NCI-H526 (cell line): Measurements from ENCODE around the gene ATP6V0E2.

Source experiments
- DNase-seq, 2 experiments: peaks; one replicate each; lab custom pipeline; 2025; lab: John Stamatoyannopoulos, UW

Gene ATP6V0E2

GRCh38 chr7:149838992-149839408, 34.8 kb upstream of the ATP6V0E2 start:
- DNase-seq, result peak in 1 of 2 experiments; percentile 51

- DNase-seq, result no peak
These were observed 33.8 kb upstream of the ATP6V0E2 start for GRCh38 chr7:149839933-149840332.

GRCh38 chr7:149843566-149843965, 30.2 kb upstream of the ATP6V0E2 start:
- no peak for DNase-seq

- no peak for DNase-seq
These were observed 29.3 kb upstream of the ATP6V0E2 start for GRCh38 chr7:149844445-149844844.

- no peak for DNase-seq
These were observed 28.4 kb upstream of the ATP6V0E2 start for GRCh38 chr7:149845257-149845980.

- no peak for DNase-seq
These were observed 27.7 kb upstream of the ATP6V0E2 start for GRCh38 chr7:149846021-149846420.

GRCh38 chr7:149846436-149847046, 27.2 kb upstream of the ATP6V0E2 start:
- DNase-seq, result no peak

- no peak for DNase-seq
These were observed 24.6 kb upstream of the ATP6V0E2 start for GRCh38 chr7:149849174-149849573.

- DNase-seq, result no peak
These were observed 23.7 kb upstream of the ATP6V0E2 start for GRCh38 chr7:149850007-149850594.

- no peak for DNase-seq
These were observed 23.1 kb upstream of the ATP6V0E2 start for GRCh38 chr7:149850716-149851115.

- no peak for DNase-seq
These were observed 22.3 kb upstream of the ATP6V0E2 start for GRCh38 chr7:149851449-149851848.

GRCh38 chr7:149853157-149853556, 20.6 kb upstream of the ATP6V0E2 start:
- no peak for DNase-seq

GRCh38 chr7:149854611-149855360, 19.0 kb upstream of the ATP6V0E2 start:
- peak; percentile 36 to 80 for DNase-seq

- no peak for DNase-seq
These were observed 18.1 kb upstream of the ATP6V0E2 start for GRCh38 chr7:149855361-149856305.

- no peak for DNase-seq
These were observed 17.2 kb upstream of the ATP6V0E2 start for GRCh38 chr7:149856583-149856982.

GRCh38 chr7:149859369-149859768, 14.4 kb upstream of the ATP6V0E2 start:
- no peak for DNase-seq

- DNase-seq, result no peak
These were observed 13.9 kb upstream of the ATP6V0E2 start for GRCh38 chr7:149859876-149860275.

GRCh38 chr7:149860821-149861727, 12.7 kb upstream of the ATP6V0E2 start:
- DNase-seq, result peak in 1 of 2 experiments; percentile 25

- no peak for DNase-seq
These were observed 12.1 kb upstream of the ATP6V0E2 start for GRCh38 chr7:149861728-149862045.

- no peak for DNase-seq
These were observed 11.6 kb upstream of the ATP6V0E2 start for GRCh38 chr7:149862156-149862555.

GRCh38 chr7:149863500-149863899, 10.3 kb upstream of the ATP6V0E2 start:
- no peak for DNase-seq
